HCT116 (cell line): ENCODE measurements around the gene CLCF1.
A peak's percentile ranks its signal among the peaks of the same experiment; 100 is the strongest.

Experiments
- ATF3 ChIP-seq: IDR thresholded peaks from 2 replicates; pipeline ENCODE4 v1.6.1; 2012
- CEBPB ChIP-seq: IDR thresholded peaks from 2 replicates; pipeline ENCODE4 v1.6.1; 2012; ENCODE audit warnings: low read depth
- CTCF ChIP-seq, 3 experiments: fragments of 200-600 bp in 1 of 3; sonication (generic) in 1 of 3; IDR thresholded peaks in 2 of 3; conservative IDR thresholded peaks in 1 of 3; 2 replicates each; pipeline ENCODE4 v1.5.1; 2012 to 2017; ENCODE audit warnings: low read depth in 2 of 3, low read length in 2 of 3, antibody characterized with exemption in 1 of 3, borderline replicate concordance in 1 of 3, control low read depth in 1 of 3, mild to moderate bottlenecking in 1 of 3, mixed read lengths in 1 of 3, mixed run types in 1 of 3, moderate library complexity in 1 of 3; ENCODE audit not compliant: insufficient read depth in 1 of 3
- EGR1 ChIP-seq: IDR thresholded peaks from 2 replicates; pipeline ENCODE4 v1.6.1; 2012; ENCODE audit warnings: low read depth
- POLR2A ChIP-seq: IDR thresholded peaks from 2 replicates; pipeline ENCODE4 v1.7.0; 2011; ENCODE audit warnings: borderline replicate concordance; ENCODE audit not compliant: insufficient read depth, insufficient read length; ENCODE audit errors: extremely low read depth
- POLR2AphosphoS5 ChIP-seq: IDR thresholded peaks from 2 replicates; pipeline ENCODE4 v1.6.1; 2011; ENCODE audit warnings: mild to moderate bottlenecking, low read depth, low read length, moderate library complexity
- RAD21 ChIP-seq: IDR thresholded peaks from 2 replicates; pipeline ENCODE4 v1.6.1; 2012; ENCODE audit warnings: low read depth, mild to moderate bottlenecking
- REST ChIP-seq: IDR thresholded peaks from 2 replicates; pipeline ENCODE4 v1.6.1; 2012; ENCODE audit warnings: low read depth
- YY1 ChIP-seq: IDR thresholded peaks from 2 replicates; pipeline ENCODE4 v1.6.1; 2011; ENCODE audit warnings: low read length, low read depth, moderate library complexity, mild to moderate bottlenecking; ENCODE audit not compliant: insufficient replicate concordance; ENCODE audit errors: extremely low read depth
- ZNF274 ChIP-seq: fragments of 200-500 bp; sonication (Bioruptor generic); IDR thresholded peaks from 2 replicates; pipeline ENCODE4 v1.6.1; 2014; ENCODE audit warnings: mild to moderate bottlenecking, low read depth, low read length, inconsistent platforms

- TF ChIP-seq CEBPB (no peak), EGR1 (no peak), ZNF274 (no peak), POLR2A (no peak), CTCF (IDR thresholded peaks at IDR 0.05 in 2 of 3, conservative IDR thresholded peaks at IDR 0.05 in 1 of 3; ENCODE audit: borderline replicate concordance in 1 of 3, insufficient read depth in 1 of 3, low read depth in 2 of 3, low read length in 2 of 3) (peak in 2 of 3 experiments; percentile 63 to 65; a peak in 4 of 6 replicates), RAD21 (no peak), YY1 (no peak), POLR2AphosphoS5 (no peak), ATF3 (no peak), REST (no peak)
Measured at GRCh38 chr11:67371189-67371910, 2.0 kb downstream of the CLCF1 start.
